Cerebellar nuclear complex (tissue), 1 donor: Measurements from ENCODE around the gene RAMP2.

Source experiments
- DNase-seq, 2 experiments: peaks; one replicate each; lab custom pipeline; 2025; lab: John Stamatoyannopoulos, UW

The RAMP2 gene

DNA sequence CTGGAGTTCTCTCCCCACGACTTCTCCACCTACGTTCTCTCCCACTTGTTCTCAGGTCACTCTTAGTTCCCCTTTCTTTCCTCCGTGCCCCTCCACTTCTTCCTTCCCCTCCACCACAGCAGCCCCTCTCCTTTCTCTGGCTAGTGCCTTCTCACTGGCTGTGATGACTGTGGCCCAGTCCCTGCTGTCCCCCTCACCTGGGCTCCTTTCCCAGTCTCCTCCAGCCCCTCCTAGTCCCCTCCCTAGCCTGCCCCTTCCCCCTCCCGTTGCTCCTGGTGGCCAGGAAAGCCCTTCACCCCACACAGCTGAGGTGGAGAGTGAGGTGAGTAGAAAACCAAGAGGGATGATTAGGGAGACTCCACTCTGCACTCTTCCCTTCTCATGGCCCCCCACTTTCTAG is 34.0 kb downstream of the RAMP2 start:
- no peak for DNase-seq

GRCh38 chr17:42795465-42795864 is 34.4 kb downstream of the RAMP2 start:
- no peak for DNase-seq

DNA sequence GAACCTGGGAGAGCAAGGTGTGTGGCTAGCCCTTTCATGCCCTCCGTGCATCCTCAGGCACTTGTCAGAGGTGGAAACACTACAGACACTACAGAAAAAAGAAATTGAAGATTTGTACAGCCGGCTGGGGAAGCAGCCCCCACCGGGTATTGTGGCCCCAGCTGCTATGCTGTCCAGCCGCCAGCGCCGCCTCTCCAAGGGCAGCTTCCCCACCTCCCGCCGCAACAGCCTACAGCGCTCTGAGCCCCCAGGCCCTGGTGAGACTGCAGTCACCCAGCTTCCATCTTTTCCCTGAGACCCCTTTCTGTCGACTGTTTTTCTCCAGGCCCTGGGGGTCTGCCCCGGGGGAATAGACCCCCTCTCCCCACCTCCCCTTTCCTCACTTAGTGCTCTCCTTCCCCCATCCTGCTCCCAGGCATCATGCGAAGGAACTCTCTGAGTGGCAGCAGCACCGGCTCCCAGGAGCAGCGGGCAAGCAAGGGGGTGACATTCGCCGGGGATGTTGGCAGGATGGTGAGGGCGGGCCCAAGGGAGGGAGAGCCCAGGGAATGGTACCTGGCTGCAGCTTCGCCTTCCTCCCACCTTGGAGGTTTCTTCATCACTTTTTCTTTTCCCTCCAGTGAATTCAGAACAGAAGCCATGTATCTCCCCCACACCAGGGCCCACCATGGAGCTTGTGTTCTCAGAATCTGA is 35.2 kb downstream of the RAMP2 start:
- no peak for DNase-seq

- no peak for DNase-seq
Observed at GRCh38 chr17:42797067-42798007, 36.3 kb downstream of the RAMP2 start.

DNA sequence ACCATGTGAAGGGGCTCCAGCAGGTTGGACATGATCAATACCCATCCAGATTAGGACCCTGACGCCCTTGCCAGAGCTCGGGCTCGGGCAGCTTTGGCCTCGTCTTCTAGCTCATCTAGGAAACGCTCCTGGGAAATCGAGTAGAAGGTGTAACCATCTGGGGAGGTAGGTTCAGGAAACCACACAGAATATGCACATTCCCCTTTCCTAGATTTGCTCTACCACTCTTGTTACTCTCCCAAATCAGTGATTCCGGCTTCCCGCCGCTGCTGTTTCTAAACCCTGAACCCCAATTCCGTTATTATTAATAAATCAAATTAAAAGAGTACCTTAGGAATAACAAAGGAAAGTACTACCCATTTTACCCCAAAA is 37.0 kb downstream of the RAMP2 start:
- DNase-seq, result no peak

DNA sequence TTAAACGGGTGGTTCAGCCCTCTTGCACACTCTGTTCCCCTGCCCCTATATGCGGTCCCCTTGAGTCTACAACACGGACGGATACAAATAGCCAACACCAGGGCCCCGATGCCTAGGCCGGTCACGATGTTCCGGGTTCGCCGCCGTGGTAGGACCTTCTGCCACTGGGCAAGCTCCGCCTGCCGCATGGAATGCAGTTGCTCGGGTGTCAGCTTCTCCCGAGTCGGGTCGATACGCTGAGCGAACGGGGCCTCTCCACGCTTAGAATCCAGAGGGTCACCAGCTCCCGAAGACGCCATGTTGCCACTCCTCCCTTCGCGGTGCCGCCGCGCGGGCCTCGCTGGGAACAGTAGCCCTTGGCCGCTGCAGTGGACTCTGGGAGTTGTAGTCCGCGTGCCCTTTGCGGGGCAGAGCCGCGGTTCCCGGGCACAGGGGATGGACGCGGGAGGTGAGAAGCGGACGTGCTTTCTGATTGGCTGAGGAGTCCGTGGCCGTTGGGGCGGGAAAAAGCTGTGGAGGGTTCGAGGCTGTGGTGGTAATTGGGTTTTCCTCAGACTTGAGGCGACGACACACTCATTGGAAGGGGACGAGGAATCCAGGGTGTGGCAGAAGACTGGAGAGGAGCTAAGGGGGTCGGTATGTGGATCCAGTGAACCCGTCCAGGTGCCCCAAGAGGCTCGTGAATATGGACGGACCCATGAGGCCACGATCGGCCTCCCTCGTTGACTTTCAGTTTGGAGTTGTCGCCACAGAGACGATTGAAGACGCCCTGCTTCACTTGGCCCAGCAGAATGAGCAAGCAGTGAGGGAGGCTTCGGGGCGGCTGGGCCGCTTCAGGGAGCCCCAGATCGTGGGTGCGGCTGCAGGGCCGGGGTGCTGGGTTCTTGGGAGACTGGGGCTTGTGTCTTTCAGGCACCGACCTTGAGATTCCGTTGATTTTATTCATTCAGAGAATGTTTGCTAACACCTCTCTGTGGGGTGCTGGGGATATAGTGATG is 37.7 kb downstream of the RAMP2 start, which contains the start of the genes CNTD1 and COA3:
CNTD1 (plus strand) TSS at position 479 of the 998 bp plus-strand sequence; CDS start at position 686, 207 bp downstream.
COA3 (minus strand) TSS at position 322 of the 998 bp plus-strand sequence; CDS start at position 299, 23 bp downstream.
- peak; percentile 48 to 62 for DNase-seq

DNA sequence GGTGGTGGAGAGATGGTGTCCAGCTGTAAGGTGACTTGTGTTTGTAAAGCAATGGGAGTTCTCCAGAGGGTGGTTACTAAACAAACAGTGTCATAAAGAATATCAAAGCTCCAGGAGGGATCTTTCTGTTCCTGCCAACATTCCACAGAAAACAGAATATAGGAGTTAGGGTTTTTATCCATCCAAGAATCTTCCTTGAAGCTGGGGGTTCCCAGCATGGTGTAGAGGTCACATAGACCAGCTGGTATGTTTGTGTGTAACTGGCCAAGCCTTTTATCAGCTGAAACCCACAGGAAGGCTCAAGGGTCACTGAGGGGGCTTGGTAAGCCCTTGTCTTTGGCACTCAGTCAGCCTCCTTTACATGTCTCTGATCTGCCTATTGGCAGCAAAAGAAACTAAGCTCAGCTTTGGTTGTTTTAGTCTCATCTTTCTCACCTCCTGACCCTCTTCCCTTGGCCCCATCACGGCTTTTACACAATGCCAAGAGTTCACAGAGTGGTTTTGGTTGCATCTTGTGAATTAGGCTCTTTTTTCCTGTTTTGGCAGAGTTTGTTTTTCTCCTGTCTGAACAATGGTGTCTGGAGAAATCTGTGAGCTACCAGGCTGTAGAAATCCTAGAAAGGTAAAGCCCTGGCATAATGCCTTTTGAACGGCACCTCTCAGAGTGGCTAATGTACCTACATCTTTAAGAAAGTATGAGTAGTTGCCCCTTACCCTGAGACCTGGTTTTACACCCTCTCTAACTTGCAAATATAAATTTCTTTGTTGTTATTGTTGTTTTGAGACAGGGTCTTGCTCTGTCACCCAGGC is 42.3 kb downstream of the RAMP2 start:
- DNase-seq, result no peak

GRCh38 chr17:42804918-42805367 is 43.9 kb downstream of the RAMP2 start:
- no peak for DNase-seq

GRCh38 chr17:42806249-42806648 is 45.2 kb downstream of the RAMP2 start:
- no peak for DNase-seq

DNA sequence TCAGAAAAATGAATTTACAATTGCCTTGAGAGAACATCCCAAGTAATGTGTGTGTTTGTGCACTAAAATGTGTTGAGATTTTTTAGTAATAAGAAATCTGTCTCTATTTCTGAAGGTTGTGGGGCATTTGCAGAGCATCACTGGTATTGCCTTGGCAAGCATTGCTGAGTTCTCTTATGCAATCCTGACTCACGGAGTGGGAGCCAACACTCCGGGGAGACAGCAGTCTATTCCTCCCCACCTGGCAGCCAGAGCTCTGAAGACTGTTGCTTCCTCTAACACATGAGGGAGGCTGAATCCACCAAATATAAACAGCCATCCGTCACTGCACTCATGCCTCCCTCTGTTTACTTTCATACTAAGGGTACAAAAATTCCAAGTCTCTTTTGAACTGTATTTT is 48.2 kb downstream of the RAMP2 start:
- peak in 1 of 2 experiments; percentile 0 for DNase-seq
